ENCODE data around the gene WNT3A. TPM values are rescaled to one million over a fixed set of nuclear protein-coding genes. Genes with fewer than 3 reads are reported as not detected.
A peak's percentile ranks its signal among the peaks of the same experiment; 100 is the strongest.

Gene WNT3A
- polyA plus RNA-seq, 1 of the 3 experiments (the other 2 are of a cell fraction) = not detected

- no peaks in the 10 kb centered on the region for H4K20me1 ChIP-seq (ENCODE audit: insufficient read depth)
- no peak overlapping the region for H2AFZ ChIP-seq (ENCODE audit: low read depth)
- no peak overlapping the region for H3K4me2 ChIP-seq
- WGBS (ENCODE audit: low lambda C conversion rate) = 38% methylated on average over 3 of the region's 14 CpGs
- no peaks in the 10 kb centered on the region for H3F3A ChIP-seq (replicated peaks; ENCODE audit: insufficient read depth)
- no peaks in the 10 kb centered on the region for H3K36me3 ChIP-seq (replicated peaks in 1 of 2; ENCODE audit: control insufficient read depth in 1 of 2, insufficient read depth in 2 of 2, low read length in 1 of 2)
- peak; percentile 17 for DNase-seq
- ChIA-PET POLR2A (no interaction called here), CTCF (interaction anchor here (0.6 to 2.4 kb wide), 18 partner anchors 8 to 479 kb away, joined by 3 to 17 read pairs (median 4); no protein-coding TSS in a partner anchor)
- H3K9me2 ChIP-seq = no peaks in the 10 kb centered on the region
- H3K27me3 ChIP-seq (ENCODE audit: insufficient read depth) = peaks cover 37% of the 10 kb centered on the region
- H3K27ac ChIP-seq (ENCODE audit: low read depth in 2 of 2, low read length in 1 of 2) = no peak overlapping the region
- TF ChIP-seq EZH2phosphoT487 (IDR thresholded peaks at IDR 0.05; ENCODE audit: borderline replicate concordance, low read depth) = no peak
- TF ChIP-seq ELF1 (IDR thresholded peaks at IDR 0.05) = no peak
- TF ChIP-seq NRF1 (IDR thresholded peaks at IDR 0.05; ENCODE audit: low read depth, low read length) = no peak
- H3K9ac ChIP-seq = no peak overlapping the region
- no peaks in the 10 kb centered on the region for H3K9me3 ChIP-seq
- no peak overlapping the region; a peak in 1 of 4 replicates for H3K4me3 ChIP-seq (ENCODE audit: low read depth in 2 of 2, low read length in 1 of 2)
- H3K4me1 ChIP-seq (ENCODE audit: control insufficient read depth in 1 of 2, insufficient read depth in 2 of 2, low read depth in 1 of 2, low read length in 1 of 2) = no peaks in the 10 kb centered on the region; a peak in 1 of 4 replicates
- no peaks in the 10 kb centered on the region for H3K79me2 ChIP-seq (ENCODE audit: insufficient read depth)
Measured at GRCh38 chr1:228003461-228004330, 3.1 kb upstream of the WNT3A start.

GRCh38 chr1:228004331-228004855 is 2.4 kb upstream of the WNT3A start:
- DNase-seq = peak; percentile 67

More at GRCh38 chr1:228004331-228004855, 2.4 kb upstream of the WNT3A start:
- Histone ChIP-seq H3K27ac (ENCODE audit: low read depth in 2 of 2, low read length in 1 of 2) (no peak overlapping the region), H3K9ac (no peak overlapping the region), H3K27me3 (ENCODE audit: insufficient read depth) (peaks cover 44% of the 10 kb centered on the region), H3K4me3 (ENCODE audit: low read depth in 2 of 2, low read length in 1 of 2) (no peak overlapping the region; a peak in 1 of 4 replicates), H3K9me2 (no peaks in the 10 kb centered on the region), H2AFZ (ENCODE audit: low read depth) (no peak overlapping the region), H3K9me3 (no peaks in the 10 kb centered on the region), H3K36me3 (replicated peaks in 1 of 2; ENCODE audit: control insufficient read depth in 1 of 2, insufficient read depth in 2 of 2, low read length in 1 of 2) (no peaks in the 10 kb centered on the region), H3K4me1 (ENCODE audit: control insufficient read depth in 1 of 2, insufficient read depth in 2 of 2, low read depth in 1 of 2, low read length in 1 of 2) (no peaks in the 10 kb centered on the region; a peak in 1 of 4 replicates), H3K79me2 (ENCODE audit: insufficient read depth) (no peaks in the 10 kb centered on the region), H3K4me2 (no peak overlapping the region), H3F3A (replicated peaks; ENCODE audit: insufficient read depth) (no peaks in the 10 kb centered on the region), H4K20me1 (ENCODE audit: insufficient read depth) (no peaks in the 10 kb centered on the region)
- POLR2A ChIA-PET = no interaction called here
- peak; percentile 33; the same call in 1 of the 2 replicates for TF ChIP-seq RAD21 (IDR thresholded peaks at IDR 0.05; ENCODE audit: low read length)
- peak; percentile 40 for TF ChIP-seq CTCF (IDR thresholded peaks at IDR 0.05)
- no peak for TF ChIP-seq FOSL2 (IDR thresholded peaks at IDR 0.05; ENCODE audit: borderline replicate concordance, low read depth)
- TF ChIP-seq NRF1 (IDR thresholded peaks at IDR 0.05; ENCODE audit: low read depth, low read length) = no peak
- peak; percentile 41 for TF ChIP-seq SMC3 (IDR thresholded peaks at IDR 0.05; ENCODE audit: low read depth, low read length)
- no peak for TF ChIP-seq MAX (IDR thresholded peaks at IDR 0.05; ENCODE audit: low read depth)
- no peak for TF ChIP-seq CHD2 (IDR thresholded peaks at IDR 0.05; ENCODE audit: low read length, partially characterized antibody)
- WGBS (ENCODE audit: low lambda C conversion rate) = 16% methylated on average over 5 of the region's 12 CpGs
- CTCF ChIA-PET = interaction anchor here (0.6 to 2.4 kb wide), 21 partner anchors 9 to 512 kb away, joined by 3 to 17 read pairs (median 3); no protein-coding TSS in a partner anchor

Data from SK-N-SH (cell line).